ENCODE results near the gene ERLEC1. TPM values are rescaled to one million over a fixed set of nuclear protein-coding genes. Genes with fewer than 3 reads are reported as not detected.

The ERLEC1 gene
- total RNA-seq, 1 donor from 2014 or later: 41.7 TPM

DNA sequence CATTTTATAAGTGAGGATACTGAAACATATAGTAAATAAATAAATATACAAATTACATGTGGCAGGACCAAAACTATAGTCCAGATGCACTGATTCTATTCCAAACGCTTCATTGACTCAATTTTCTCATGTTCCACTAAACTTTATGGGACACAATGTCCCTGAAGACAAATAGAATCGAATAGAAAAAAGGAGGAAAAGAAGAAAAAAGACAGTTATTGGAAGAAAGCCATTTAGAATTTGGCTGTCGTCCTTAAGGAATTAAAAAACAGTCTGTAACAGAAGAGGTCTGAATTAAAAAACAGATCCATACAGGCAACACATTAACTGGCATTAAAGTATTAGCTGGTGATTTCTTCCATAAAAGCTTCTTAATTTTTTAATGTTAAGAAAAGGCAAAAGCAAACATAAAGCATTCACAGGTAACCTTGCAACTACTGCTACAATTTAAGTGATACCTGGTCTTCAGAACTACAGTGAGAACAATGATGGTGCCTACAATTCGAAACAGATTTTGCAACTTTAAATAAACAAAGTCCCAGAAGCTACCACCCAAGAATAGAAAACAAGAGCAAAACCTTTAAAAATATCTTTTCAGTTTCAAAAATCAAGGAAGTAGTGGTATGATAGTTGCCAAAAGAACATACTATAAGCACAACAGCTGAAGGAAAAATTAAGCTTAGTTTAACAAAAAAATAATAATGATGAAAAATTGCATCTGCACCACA, 36.6 kb upstream of the ERLEC1 start:
- Mint-ChIP-seq H3K9me3 (no peaks in the 10 kb centered on the region), H3K27me3 (no peaks in the 10 kb centered on the region), H3K4me1 (ENCODE audit: unreplicated experiment) (no peaks in the 10 kb centered on the region), H3K27ac (no peak overlapping the region), H3K4me3 (no peak overlapping the region), H3K36me3 (peaks cover 29% of the 10 kb centered on the region)
- DNase-seq (ENCODE audit: extremely low spot score, unreplicated experiment): no peak
- no peak for TF ChIP-seq CTCF (conservative IDR thresholded peaks at IDR 0.05)

GRCh38 chr2:53751728-53752127, 35.1 kb upstream of the ERLEC1 start:
- H3K27ac Mint-ChIP-seq: no peak overlapping the region
- H3K36me3 Mint-ChIP-seq: peaks cover 26% of the 10 kb centered on the region
- H3K4me3 Mint-ChIP-seq: no peak overlapping the region
- TF ChIP-seq CTCF (conservative IDR thresholded peaks at IDR 0.05): no peak
- DNase-seq (ENCODE audit: extremely low spot score, unreplicated experiment): no peak
- no peaks in the 10 kb centered on the region for H3K9me3 Mint-ChIP-seq
- H3K27me3 Mint-ChIP-seq: no peaks in the 10 kb centered on the region
- H3K4me1 Mint-ChIP-seq (ENCODE audit: unreplicated experiment): no peaks in the 10 kb centered on the region

DNA sequence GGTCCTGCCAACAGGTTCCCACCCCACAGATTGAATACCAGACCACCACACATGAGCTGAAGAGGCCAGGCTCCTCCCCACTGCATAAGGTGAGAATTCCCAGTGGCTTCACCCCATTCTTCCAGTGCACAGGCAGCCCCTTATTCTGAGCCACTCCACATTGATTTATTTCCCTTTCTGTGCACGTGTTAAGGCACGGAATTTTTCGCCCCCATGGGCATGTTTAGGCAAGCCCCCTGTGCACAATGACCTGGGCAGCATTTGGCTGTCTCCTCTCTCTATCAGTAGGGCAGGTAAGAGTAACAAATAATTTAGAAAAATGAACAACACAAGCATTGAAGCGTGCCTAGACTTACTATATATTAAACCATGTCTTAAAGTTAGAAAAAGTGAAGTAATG, 34.5 kb upstream of the ERLEC1 start:
- DNase-seq (ENCODE audit: extremely low spot score, unreplicated experiment): no peak
- no peak overlapping the region for H3K4me3 Mint-ChIP-seq
- no peaks in the 10 kb centered on the region for H3K27me3 Mint-ChIP-seq
- H3K9me3 Mint-ChIP-seq: no peaks in the 10 kb centered on the region
- peaks cover 26% of the 10 kb centered on the region for H3K36me3 Mint-ChIP-seq
- no peaks in the 10 kb centered on the region for H3K4me1 Mint-ChIP-seq (ENCODE audit: unreplicated experiment)
- no peak for TF ChIP-seq CTCF (conservative IDR thresholded peaks at IDR 0.05)
- H3K27ac Mint-ChIP-seq: no peak overlapping the region

- Mint-ChIP-seq H3K36me3 (peaks cover 24% of the 10 kb centered on the region), H3K27me3 (no peaks in the 10 kb centered on the region), H3K27ac (no peak overlapping the region), H3K4me3 (no peak overlapping the region), H3K9me3 (no peaks in the 10 kb centered on the region), H3K4me1 (ENCODE audit: unreplicated experiment) (no peaks in the 10 kb centered on the region)
- no peak for DNase-seq (ENCODE audit: extremely low spot score, unreplicated experiment)
- no peak for TF ChIP-seq CTCF (conservative IDR thresholded peaks at IDR 0.05)
These were observed 33.8 kb upstream of the ERLEC1 start for GRCh38 chr2:53753041-53753440.

DNA sequence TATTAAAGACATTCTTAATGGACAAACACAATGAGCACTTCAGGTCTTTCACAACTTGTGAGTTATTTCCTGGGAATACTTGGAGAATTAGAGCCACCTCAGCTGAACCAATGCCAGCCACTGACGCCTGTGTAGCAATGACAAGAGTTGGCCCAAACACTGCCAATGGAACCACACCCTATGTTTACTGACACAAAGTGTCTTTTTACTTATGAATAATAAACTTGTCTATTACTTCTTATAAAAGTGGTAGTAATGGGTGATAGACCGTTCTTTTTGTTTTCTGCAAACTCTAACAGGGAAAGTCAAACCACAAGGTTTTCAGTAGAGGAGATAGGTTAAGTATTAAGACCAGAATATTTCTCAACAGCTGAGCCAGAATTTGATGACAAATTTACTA, 31.7 kb upstream of the ERLEC1 start:
- no peak overlapping the region for H3K4me3 Mint-ChIP-seq
- peaks cover 20% of the 10 kb centered on the region for H3K36me3 Mint-ChIP-seq
- H3K27ac Mint-ChIP-seq: no peak overlapping the region
- no peaks in the 10 kb centered on the region for H3K4me1 Mint-ChIP-seq (ENCODE audit: unreplicated experiment)
- H3K9me3 Mint-ChIP-seq: no peaks in the 10 kb centered on the region
- DNase-seq (ENCODE audit: extremely low spot score, unreplicated experiment): no peak
- no peak for TF ChIP-seq CTCF (conservative IDR thresholded peaks at IDR 0.05)
- H3K27me3 Mint-ChIP-seq: no peaks in the 10 kb centered on the region
